SK-N-SH (cell line): Measurements from ENCODE around the gene SENP3.

Experiments
- FOXJ3 ChIP-seq: sonication (generic); formaldehyde crosslinking; IDR thresholded peaks from 2 replicates; pipeline ENCODE4 v1.5.1; 2020; ENCODE audit warnings: mild to moderate bottlenecking, missing genetic modification reagents
- JUND ChIP-seq: IDR thresholded peaks from 2 replicates; pipeline ENCODE4 v1.4.0; 2012
- MXI1 ChIP-seq: IDR thresholded peaks from 2 replicates; pipeline ENCODE4 v1.6.1; 2012; ENCODE audit warnings: mild to moderate bottlenecking, low read depth, low read length, improper control_type of control experiment
- POLR2AphosphoS5 ChIP-seq: IDR thresholded peaks from 2 replicates; pipeline ENCODE4 v1.6.1; 2012; ENCODE audit warnings: low read depth, low read length
- RFX5 ChIP-seq: IDR thresholded peaks from 2 replicates; pipeline ENCODE4 v1.6.1; 2012; ENCODE audit warnings: mild to moderate bottlenecking, improper control_type of control experiment, low read length
- SIN3A ChIP-seq: IDR thresholded peaks from 2 replicates; pipeline ENCODE4 v1.6.1; 2012; ENCODE audit warnings: low read depth, mild to moderate bottlenecking, low read length, moderate library complexity, borderline replicate concordance
- SMC3 ChIP-seq: IDR thresholded peaks from 2 replicates; pipeline ENCODE4 v1.6.1; 2012; ENCODE audit warnings: low read depth, low read length, improper control_type of control experiment
- TCF12 ChIP-seq: IDR thresholded peaks from 2 replicates; pipeline ENCODE4 v1.4.0; 2012
- YY1 ChIP-seq: IDR thresholded peaks from 2 replicates; pipeline ENCODE4 v1.4.0; 2012; ENCODE audit warnings: low read depth, mild to moderate bottlenecking
- TF ChIP-seq, protein P1 (sequence below): fragments of 200-600 bp; sonication (generic); IDR thresholded peaks from 2 replicates; pipeline ENCODE4 v1.6.1; 2017; ENCODE audit warnings: antibody characterized with exemption, mild to moderate bottlenecking, moderate library complexity
- TF ChIP-seq, protein P2 (sequence below): IDR thresholded peaks from 2 replicates; pipeline ENCODE4 v1.6.1; 2012; ENCODE audit warnings: mild to moderate bottlenecking, low read depth, low read length, moderate library complexity
- TF ChIP-seq, protein P3 (sequence below): IDR thresholded peaks from 2 replicates; pipeline ENCODE4 v1.4.0; 2012; ENCODE audit warnings: low read depth

DNA sequence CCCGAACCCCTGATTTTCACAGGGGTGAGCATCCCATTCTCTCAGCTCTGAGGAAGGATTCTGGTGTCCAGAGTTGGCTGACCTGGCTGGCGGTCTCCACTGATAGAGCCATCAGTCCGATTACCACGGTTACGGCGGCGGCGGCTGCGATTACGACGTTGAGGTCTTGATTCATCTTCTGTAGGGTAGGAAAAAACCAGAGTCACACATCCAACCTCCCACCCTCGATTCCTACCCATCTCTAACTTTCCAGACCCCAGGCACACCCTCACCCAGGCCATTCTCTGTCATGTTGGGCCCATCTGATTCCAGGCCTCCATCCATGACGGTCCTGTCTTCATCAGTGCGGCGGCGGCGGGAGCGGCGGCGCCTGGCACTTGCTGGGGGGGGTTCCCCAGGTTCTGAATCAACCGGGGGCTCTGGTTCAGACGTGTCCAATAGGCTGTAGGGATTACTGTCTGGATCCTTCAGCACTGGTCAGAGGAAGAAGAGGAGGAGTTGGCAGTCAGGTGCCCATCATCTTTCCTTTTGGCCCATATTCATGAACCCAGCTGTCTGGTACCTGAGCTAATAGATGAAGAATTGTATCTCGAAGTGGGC, 30.8 kb downstream of the SENP3 start:
- TF ChIP-seq, protein P1, sequence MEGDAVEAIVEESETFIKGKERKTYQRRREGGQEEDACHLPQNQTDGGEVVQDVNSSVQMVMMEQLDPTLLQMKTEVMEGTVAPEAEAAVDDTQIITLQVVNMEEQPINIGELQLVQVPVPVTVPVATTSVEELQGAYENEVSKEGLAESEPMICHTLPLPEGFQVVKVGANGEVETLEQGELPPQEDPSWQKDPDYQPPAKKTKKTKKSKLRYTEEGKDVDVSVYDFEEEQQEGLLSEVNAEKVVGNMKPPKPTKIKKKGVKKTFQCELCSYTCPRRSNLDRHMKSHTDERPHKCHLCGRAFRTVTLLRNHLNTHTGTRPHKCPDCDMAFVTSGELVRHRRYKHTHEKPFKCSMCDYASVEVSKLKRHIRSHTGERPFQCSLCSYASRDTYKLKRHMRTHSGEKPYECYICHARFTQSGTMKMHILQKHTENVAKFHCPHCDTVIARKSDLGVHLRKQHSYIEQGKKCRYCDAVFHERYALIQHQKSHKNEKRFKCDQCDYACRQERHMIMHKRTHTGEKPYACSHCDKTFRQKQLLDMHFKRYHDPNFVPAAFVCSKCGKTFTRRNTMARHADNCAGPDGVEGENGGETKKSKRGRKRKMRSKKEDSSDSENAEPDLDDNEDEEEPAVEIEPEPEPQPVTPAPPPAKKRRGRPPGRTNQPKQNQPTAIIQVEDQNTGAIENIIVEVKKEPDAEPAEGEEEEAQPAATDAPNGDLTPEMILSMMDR, result no peak
- TF ChIP-seq JUND (no peak), POLR2AphosphoS5 (no peak), SIN3A (no peak), MXI1 (no peak), FOXJ3 (CRISPR knock-in tag) (no peak), SMC3 (no peak), TCF12 (no peak), RFX5 (no peak), YY1 (no peak)
- TF ChIP-seq, protein P2, sequence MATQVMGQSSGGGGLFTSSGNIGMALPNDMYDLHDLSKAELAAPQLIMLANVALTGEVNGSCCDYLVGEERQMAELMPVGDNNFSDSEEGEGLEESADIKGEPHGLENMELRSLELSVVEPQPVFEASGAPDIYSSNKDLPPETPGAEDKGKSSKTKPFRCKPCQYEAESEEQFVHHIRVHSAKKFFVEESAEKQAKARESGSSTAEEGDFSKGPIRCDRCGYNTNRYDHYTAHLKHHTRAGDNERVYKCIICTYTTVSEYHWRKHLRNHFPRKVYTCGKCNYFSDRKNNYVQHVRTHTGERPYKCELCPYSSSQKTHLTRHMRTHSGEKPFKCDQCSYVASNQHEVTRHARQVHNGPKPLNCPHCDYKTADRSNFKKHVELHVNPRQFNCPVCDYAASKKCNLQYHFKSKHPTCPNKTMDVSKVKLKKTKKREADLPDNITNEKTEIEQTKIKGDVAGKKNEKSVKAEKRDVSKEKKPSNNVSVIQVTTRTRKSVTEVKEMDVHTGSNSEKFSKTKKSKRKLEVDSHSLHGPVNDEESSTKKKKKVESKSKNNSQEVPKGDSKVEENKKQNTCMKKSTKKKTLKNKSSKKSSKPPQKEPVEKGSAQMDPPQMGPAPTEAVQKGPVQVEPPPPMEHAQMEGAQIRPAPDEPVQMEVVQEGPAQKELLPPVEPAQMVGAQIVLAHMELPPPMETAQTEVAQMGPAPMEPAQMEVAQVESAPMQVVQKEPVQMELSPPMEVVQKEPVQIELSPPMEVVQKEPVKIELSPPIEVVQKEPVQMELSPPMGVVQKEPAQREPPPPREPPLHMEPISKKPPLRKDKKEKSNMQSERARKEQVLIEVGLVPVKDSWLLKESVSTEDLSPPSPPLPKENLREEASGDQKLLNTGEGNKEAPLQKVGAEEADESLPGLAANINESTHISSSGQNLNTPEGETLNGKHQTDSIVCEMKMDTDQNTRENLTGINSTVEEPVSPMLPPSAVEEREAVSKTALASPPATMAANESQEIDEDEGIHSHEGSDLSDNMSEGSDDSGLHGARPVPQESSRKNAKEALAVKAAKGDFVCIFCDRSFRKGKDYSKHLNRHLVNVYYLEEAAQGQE, result no peak
- TF ChIP-seq, protein P3, sequence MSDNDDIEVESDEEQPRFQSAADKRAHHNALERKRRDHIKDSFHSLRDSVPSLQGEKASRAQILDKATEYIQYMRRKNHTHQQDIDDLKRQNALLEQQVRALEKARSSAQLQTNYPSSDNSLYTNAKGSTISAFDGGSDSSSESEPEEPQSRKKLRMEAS, result no peak
